Measurements from ENCODE around the gene KLKB1. TPM values are rescaled to one million over a fixed set of nuclear protein-coding genes. Genes with fewer than 3 reads are reported as not detected.

Gene KLKB1
- total and polyA plus RNA-seq, 3 donors from 2014 or later: 2.7 to 4.4 (median 3.5) TPM

DNA sequence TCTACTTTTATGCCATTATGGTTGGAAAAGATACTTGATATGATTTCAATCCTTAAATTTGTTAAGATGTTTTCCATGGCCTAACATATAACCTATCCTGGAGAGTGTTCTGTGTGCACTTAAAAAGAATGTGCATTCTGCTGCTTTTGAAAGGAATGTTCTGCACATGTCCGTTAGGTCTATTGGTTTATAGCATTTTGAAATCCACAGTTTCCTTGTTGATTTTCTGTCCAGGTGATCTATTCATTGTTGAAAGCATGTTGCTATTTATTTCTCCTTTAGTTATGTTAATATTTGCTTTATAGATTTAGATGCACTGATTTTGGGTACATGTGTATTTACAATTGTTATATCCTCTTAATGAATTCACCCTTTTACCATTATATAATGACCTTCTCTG is 5.7 kb upstream of the KLKB1 start:
- Histone ChIP-seq H3K9me3 (no peaks in the 10 kb centered on the region), H3K4me1 (no peaks in the 10 kb centered on the region), H3K27ac (no peak overlapping the region), H3K4me3 (no peak overlapping the region), H3K36me3 (ENCODE audit: low read depth, missing control alignments) (no peaks in the 10 kb centered on the region), H3K27me3 (no peaks in the 10 kb centered on the region)
- DNase-seq: no peak
- intact Hi-C loops (cut with DNase I; ENCODE audit: low total_unique reads): no loop called here
- TF ChIP-seq, protein P1, sequence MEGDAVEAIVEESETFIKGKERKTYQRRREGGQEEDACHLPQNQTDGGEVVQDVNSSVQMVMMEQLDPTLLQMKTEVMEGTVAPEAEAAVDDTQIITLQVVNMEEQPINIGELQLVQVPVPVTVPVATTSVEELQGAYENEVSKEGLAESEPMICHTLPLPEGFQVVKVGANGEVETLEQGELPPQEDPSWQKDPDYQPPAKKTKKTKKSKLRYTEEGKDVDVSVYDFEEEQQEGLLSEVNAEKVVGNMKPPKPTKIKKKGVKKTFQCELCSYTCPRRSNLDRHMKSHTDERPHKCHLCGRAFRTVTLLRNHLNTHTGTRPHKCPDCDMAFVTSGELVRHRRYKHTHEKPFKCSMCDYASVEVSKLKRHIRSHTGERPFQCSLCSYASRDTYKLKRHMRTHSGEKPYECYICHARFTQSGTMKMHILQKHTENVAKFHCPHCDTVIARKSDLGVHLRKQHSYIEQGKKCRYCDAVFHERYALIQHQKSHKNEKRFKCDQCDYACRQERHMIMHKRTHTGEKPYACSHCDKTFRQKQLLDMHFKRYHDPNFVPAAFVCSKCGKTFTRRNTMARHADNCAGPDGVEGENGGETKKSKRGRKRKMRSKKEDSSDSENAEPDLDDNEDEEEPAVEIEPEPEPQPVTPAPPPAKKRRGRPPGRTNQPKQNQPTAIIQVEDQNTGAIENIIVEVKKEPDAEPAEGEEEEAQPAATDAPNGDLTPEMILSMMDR (IDR thresholded peaks at IDR 0.05): no peak
- no peak for TF ChIP-seq POLR2A (IDR thresholded peaks at IDR 0.05)
- 91 to 98% methylated on average over 1 of the region's 1 CpG for WGBS, 2 donors

DNA sequence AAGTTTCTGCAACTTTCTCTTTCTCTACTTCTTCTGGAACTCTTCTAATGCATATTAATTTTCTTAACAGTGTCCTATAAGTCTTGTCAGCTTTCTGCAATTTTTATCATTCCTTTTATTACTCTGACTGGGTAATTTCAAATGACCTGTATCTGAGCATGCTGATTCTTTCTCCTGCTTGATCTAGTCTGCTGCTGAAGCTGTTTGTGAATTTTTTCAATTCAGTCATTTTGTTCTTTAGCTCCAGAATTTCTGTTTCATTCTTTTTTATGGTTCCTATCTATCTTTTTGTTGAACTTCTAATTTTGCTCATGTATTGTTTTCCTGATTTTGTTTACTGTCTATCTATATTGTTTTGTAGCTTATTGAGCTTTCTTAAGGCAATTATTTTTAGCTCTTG is 1.5 kb upstream of the KLKB1 start:
- no peaks in the 10 kb centered on the region for H3K4me1 ChIP-seq
- H3K27ac ChIP-seq: no peak overlapping the region
- H3K9me3 ChIP-seq: no peaks in the 10 kb centered on the region
- no peak for TF ChIP-seq POLR2A (IDR thresholded peaks at IDR 0.05)
- TF ChIP-seq, protein P1 (IDR thresholded peaks at IDR 0.05): no peak
- H3K36me3 ChIP-seq (ENCODE audit: low read depth, missing control alignments): no peaks in the 10 kb centered on the region
- intact Hi-C loops (cut with DNase I; ENCODE audit: low total_unique reads): no loop called here
- no peaks in the 10 kb centered on the region for H3K27me3 ChIP-seq
- H3K4me3 ChIP-seq: no peak overlapping the region
- DNase-seq: no peak

DNA sequence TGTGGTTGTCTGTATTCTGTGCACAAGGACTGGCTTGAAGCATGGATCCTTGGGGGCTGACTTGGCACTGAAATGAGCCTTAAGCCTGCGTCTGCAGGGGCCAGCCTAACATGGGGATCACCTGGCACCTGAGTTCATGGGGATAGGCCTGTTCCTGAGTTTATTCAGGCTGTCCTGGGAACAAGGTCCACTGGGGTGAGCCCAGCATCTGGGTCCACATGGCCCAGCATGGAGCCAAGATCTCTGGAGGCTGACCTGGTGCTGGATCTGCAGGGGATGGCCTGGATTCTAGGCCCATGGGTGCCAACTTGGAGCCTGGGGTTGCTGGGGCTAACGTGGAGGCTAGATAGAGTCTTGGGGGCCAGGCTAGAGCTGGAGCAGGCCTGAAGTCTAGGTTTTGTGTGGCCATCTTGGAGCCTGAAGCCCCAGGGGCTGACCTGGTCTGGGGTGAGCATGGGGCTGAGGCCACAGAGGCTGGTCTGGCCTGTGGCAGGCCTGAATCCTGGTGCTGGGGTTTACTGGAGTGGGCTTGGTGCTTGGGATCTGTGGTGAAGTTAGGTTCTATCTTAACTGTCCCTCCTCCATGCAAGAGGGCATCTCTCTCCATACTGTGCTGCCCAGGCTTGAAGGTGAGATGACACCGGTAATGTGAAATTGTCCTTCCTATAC is 652 bp upstream of the KLKB1 start:
- Histone ChIP-seq H3K4me3 (no peak overlapping the region), H3K9me3 (no peaks in the 10 kb centered on the region), H3K36me3 (ENCODE audit: low read depth, missing control alignments) (no peaks in the 10 kb centered on the region), H3K4me1 (no peaks in the 10 kb centered on the region), H3K27ac (no peak overlapping the region), H3K27me3 (no peaks in the 10 kb centered on the region)
- intact Hi-C loops (cut with DNase I; ENCODE audit: low total_unique reads): no loop called here
- no peak for DNase-seq
- 96% methylated on average over 3 of the region's 3 CpGs for WGBS, 2 donors
- TF ChIP-seq, protein P1 (IDR thresholded peaks at IDR 0.05): no peak
- TF ChIP-seq POLR2A (IDR thresholded peaks at IDR 0.05): no peak

DNA sequence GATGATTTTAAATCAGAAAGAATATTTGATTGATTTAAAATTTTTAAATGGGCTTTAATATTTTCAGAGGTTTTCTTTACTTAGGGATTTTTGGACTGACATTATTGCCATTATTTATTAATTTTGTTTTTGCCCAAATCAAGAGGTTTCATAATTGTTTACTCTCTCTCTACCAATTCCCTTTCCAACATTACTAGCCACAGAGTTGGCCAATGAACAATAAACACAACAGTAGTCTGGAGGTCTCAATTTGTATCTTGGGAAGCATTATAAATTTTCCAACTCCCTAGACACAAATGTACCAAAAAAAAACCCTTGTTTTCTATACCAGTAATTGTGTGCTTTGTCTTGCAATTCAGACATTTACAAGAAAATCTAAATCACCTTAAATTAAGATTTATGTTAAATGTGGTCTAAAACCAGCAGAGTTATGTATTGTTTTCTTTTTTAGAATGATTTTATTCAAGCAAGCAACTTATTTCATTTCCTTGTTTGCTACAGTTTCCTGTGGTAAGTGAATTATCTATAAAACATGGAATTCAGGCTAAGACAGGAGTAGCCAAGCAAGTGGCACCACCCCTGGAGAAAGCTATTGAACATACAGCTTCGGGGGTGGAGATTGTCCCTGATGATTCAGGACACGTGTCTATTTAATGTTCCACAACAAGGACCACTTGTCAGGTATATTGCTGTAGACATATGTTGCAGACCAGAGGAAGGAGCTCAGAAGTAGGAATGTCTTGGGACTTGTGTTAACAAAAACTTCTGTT is 622 bp downstream of the KLKB1 start:
- 19 to 43% methylated on average over 2 of the region's 2 CpGs for WGBS, 2 donors
- intact Hi-C loops (cut with DNase I; ENCODE audit: low total_unique reads): no loop called here
- H3K27ac ChIP-seq: no peak overlapping the region
- H3K4me3 ChIP-seq: no peak overlapping the region
- H3K9me3 ChIP-seq: no peaks in the 10 kb centered on the region
- no peaks in the 10 kb centered on the region for H3K4me1 ChIP-seq
- H3K27me3 ChIP-seq: no peaks in the 10 kb centered on the region
- no peaks in the 10 kb centered on the region for H3K36me3 ChIP-seq (ENCODE audit: low read depth, missing control alignments)
- no peak for TF ChIP-seq POLR2A (IDR thresholded peaks at IDR 0.05)
- TF ChIP-seq, protein P1 (IDR thresholded peaks at IDR 0.05): no peak
- DNase-seq: no peak
